GM23338 (cell line): ENCODE data around the gene MBD5. TPM values are rescaled to one million over a fixed set of nuclear protein-coding genes. Genes with fewer than 3 reads are reported as not detected.

Experiments used
- ATAC-seq: fragments of 200-7000 bp; cut with Tn5 transposase; 3 replicates; pipeline ENCODE4 v1.9.1; 2020
- DNase-seq: peaks from one replicate; pipeline ENCODE4 v3.0.0-alpha.2; 2015; ENCODE audit warnings: low spot score
- H2AFZ ChIP-seq: fragments of 200-600 bp; sonication (generic); 2 replicates; pipeline ENCODE4 v1.8.0; 2016; ENCODE audit warnings: antibody characterized with exemption, mild to moderate bottlenecking, moderate library complexity
- H3F3A ChIP-seq: fragments of 200-600 bp; sonication (generic); replicated peaks from 2 replicates; pipeline ENCODE4 v1.8.0; 2017; ENCODE audit warnings: antibody characterized with exemption, mixed run types, low read depth
- H3K27ac ChIP-seq: fragments of 200-600 bp; sonication (generic); 2 replicates; pipeline ENCODE4 v1.6.1; 2016; ENCODE audit warnings: low read depth
- H3K27me3 ChIP-seq: fragments of 200-600 bp; sonication (generic); 2 replicates; pipeline ENCODE4 v1.8.0; 2016; ENCODE audit warnings: mild to moderate bottlenecking, mixed run types, moderate library complexity; ENCODE audit not compliant: insufficient read depth
- H3K36me3 ChIP-seq: fragments of 200-600 bp; sonication (generic); 2 replicates; pipeline ENCODE4 v1.8.0; 2016; ENCODE audit warnings: mild to moderate bottlenecking; ENCODE audit not compliant: insufficient read depth
- H3K4me1 ChIP-seq: fragments of 200-600 bp; sonication (generic); 2 replicates; pipeline ENCODE4 v1.8.0; 2016; ENCODE audit warnings: mild to moderate bottlenecking, moderate library complexity; ENCODE audit not compliant: insufficient read depth
- H3K4me2 ChIP-seq: fragments of 200-600 bp; sonication (generic); 2 replicates; pipeline ENCODE4 v1.7.1; 2017; ENCODE audit warnings: mixed run types
- H3K4me3 ChIP-seq: fragments of 200-600 bp; sonication (generic); 2 replicates; pipeline ENCODE4 v1.6.1; 2016; ENCODE audit warnings: mixed run types
- H3K79me2 ChIP-seq: fragments of 200-600 bp; sonication (generic); replicated peaks from 2 replicates; pipeline ENCODE4 v1.8.0; 2017; ENCODE audit warnings: mild to moderate bottlenecking; ENCODE audit not compliant: insufficient read depth
- H3K9me2 ChIP-seq: fragments of 200-600 bp; sonication (generic); 2 replicates; pipeline ENCODE4 v1.8.0; 2017; ENCODE audit not compliant: insufficient read depth
- H4K20me1 ChIP-seq: fragments of 200-600 bp; sonication (generic); replicated peaks from 2 replicates; pipeline ENCODE4 v1.8.0; 2017; ENCODE audit warnings: mild to moderate bottlenecking; ENCODE audit not compliant: insufficient read depth
- H3K27ac Mint-ChIP-seq: 2 replicates; pipeline ENCODE4 v1.8.0; 2020; ENCODE audit warnings: inconsistent platforms, mild to moderate bottlenecking, moderate library complexity, mixed read lengths
- H3K27me3 Mint-ChIP-seq: 3 replicates; pipeline ENCODE4 v1.8.0; 2022; ENCODE audit warnings: low read depth, mild to moderate bottlenecking, moderate library complexity, mixed read lengths, inconsistent platforms; ENCODE audit not compliant: insufficient read depth, poor library complexity
- H3K36me3 Mint-ChIP-seq: 3 replicates; pipeline ENCODE4 v1.8.0; 2021; ENCODE audit warnings: low read depth, mild to moderate bottlenecking, inconsistent platforms, moderate library complexity, mixed read lengths
- H3K4me1 Mint-ChIP-seq: 3 replicates; pipeline ENCODE4 v1.8.0; 2020; ENCODE audit warnings: mild to moderate bottlenecking, inconsistent platforms, mixed read lengths
- H3K4me3 Mint-ChIP-seq: 3 replicates; pipeline ENCODE4 v1.8.0; 2021; ENCODE audit warnings: moderate library complexity, mild to moderate bottlenecking, inconsistent platforms, mixed read lengths
- H3K9me3 Mint-ChIP-seq: 3 replicates; pipeline ENCODE4 v1.8.0; 2020; ENCODE audit warnings: moderate library complexity, mild to moderate bottlenecking, inconsistent platforms, mixed read lengths
- CREB1 ChIP-seq: fragments of 250-450 bp; sonication (Bioruptor Pico); IDR thresholded peaks from 2 replicates; pipeline ENCODE4 v1.5.0; 2020; ENCODE audit warnings: low read depth, mild to moderate bottlenecking, moderate library complexity
- CTCF ChIP-seq, 2 experiments: fragments of 200-600 bp in 1 of 2; sonication (generic) in 1 of 2; conservative IDR thresholded peaks; 2 replicates each; pipeline versions ENCODE4 v1.5.1 to v1.6.1; 2016 to 2017; ENCODE audit warnings: antibody characterized with exemption in 2 of 2, low read depth in 2 of 2, mild to moderate bottlenecking in 2 of 2, moderate library complexity in 1 of 2
- ETS1 ChIP-seq: IDR thresholded peaks from 2 replicates; pipeline ENCODE4 v1.6.1; 2016; ENCODE audit warnings: antibody characterized with exemption
- EZH2 ChIP-seq: fragments of 200-600 bp; sonication (generic); IDR thresholded peaks from one replicate; pipeline ENCODE4 v1.8.0; 2017; ENCODE audit warnings: antibody characterized with exemption, mild to moderate bottlenecking, low read depth; ENCODE audit not compliant: unreplicated experiment
- EZH2phosphoT487 ChIP-seq: fragments of 200-600 bp; sonication (generic); IDR thresholded peaks from one replicate; pipeline ENCODE4 v1.8.1; 2018; ENCODE audit warnings: antibody characterized with exemption; ENCODE audit not compliant: unreplicated experiment
- JUNB ChIP-seq: IDR thresholded peaks from one replicate; pipeline ENCODE4 v1.6.1; 2016; ENCODE audit warnings: antibody characterized with exemption; ENCODE audit not compliant: unreplicated experiment
- NANOG ChIP-seq: IDR thresholded peaks from 2 replicates; pipeline ENCODE4 v1.6.1; 2016; ENCODE audit warnings: antibody characterized with exemption, borderline replicate concordance
- POLR2AphosphoS5 ChIP-seq: IDR thresholded peaks from 2 replicates; pipeline ENCODE4 v1.6.1; 2016; ENCODE audit warnings: antibody characterized with exemption, low read depth
- REST ChIP-seq: IDR thresholded peaks from one replicate; pipeline ENCODE4 v1.6.1; 2018; ENCODE audit warnings: antibody characterized with exemption; ENCODE audit not compliant: unreplicated experiment
- STAT1 ChIP-seq: IDR thresholded peaks from one replicate; pipeline ENCODE4 v1.6.1; 2016; ENCODE audit warnings: antibody characterized with exemption; ENCODE audit not compliant: unreplicated experiment
- ZNF114 ChIP-seq: fragments of 250-450 bp; sonication (Bioruptor Pico); IDR thresholded peaks from 2 replicates; pipeline ENCODE4 v1.5.0; 2020; ENCODE audit warnings: mild to moderate bottlenecking, moderate library complexity
- ZNF331 ChIP-seq: fragments of 250-450 bp; sonication (Bioruptor Pico); IDR thresholded peaks from 2 replicates; pipeline ENCODE4 v1.5.0; 2020; ENCODE audit warnings: low read depth, mild to moderate bottlenecking, moderate library complexity
- ZNF462 ChIP-seq: fragments of 250-450 bp; sonication (Bioruptor Pico); IDR thresholded peaks from 2 replicates; pipeline ENCODE4 v1.5.0; 2020; ENCODE audit warnings: mild to moderate bottlenecking, moderate library complexity
- polyA plus RNA-seq: library from polyadenylated mRNA; unstranded; fragments of >200 nt; fragmentation: Nextera tagmentation; extraction: Ambion mirVana; gene quantifications from 2 replicates; pipeline ENCODE4 v1.2.1, GENCODE V29; 2016
- total RNA-seq: library from RNA; depleted of rRNA; stranded (reverse); fragments of >200 nt; shearing (Covaris generic); gene quantifications from 2 replicates; pipeline ENCODE4 v1.2.3, GENCODE V29; 2014

The MBD5 gene
- total and polyA plus RNA-seq, 2 experiments from 2014 or later, result 16.2 to 23.1 TPM

- TF ChIP-seq POLR2AphosphoS5 (no peak), EZH2 (no peak), STAT1 (no peak)
Observed at GRCh38 chr2:147999126-147999525, 21.8 kb upstream of the MBD5 start (continued).

GRCh38 chr2:148000095-148000494, 20.8 kb upstream of the MBD5 start:
- Histone ChIP-seq H3K4me3 (no peak overlapping the region), H3K36me3 (no peaks in the 10 kb centered on the region), H4K20me1 (peaks cover 31% of the 10 kb centered on the region), H2AFZ (no peak overlapping the region), H3K27me3 (no peaks in the 10 kb centered on the region), H3K9me2 (no peaks in the 10 kb centered on the region), H3K4me2 (no peak overlapping the region), H3K79me2 (peaks cover 100% of the 10 kb centered on the region), H3K27ac (no peak overlapping the region), H3F3A (no peaks in the 10 kb centered on the region), H3K4me1 (peaks cover 32% of the 10 kb centered on the region)
- no peak for DNase-seq
- Mint-ChIP-seq H3K4me1 (peaks cover 41% of the 10 kb centered on the region), H3K9me3 (peaks cover 29% of the 10 kb centered on the region), H3K36me3 (peaks cover 56% of the 10 kb centered on the region), H3K27me3 (peaks cover 4% of the 10 kb centered on the region), H3K4me3 (no peak overlapping the region; the same call in 2 of the 3 replicates), H3K27ac (no peak overlapping the region)
- TF ChIP-seq EZH2phosphoT487 (no peak), REST (no peak), ZNF114 (CRISPR knock-in tag) (no peak), NANOG (no peak), ETS1 (no peak), POLR2AphosphoS5 (no peak), JUNB (no peak), CREB1 (no peak), EZH2 (no peak), CTCF (conservative IDR thresholded peaks at IDR 0.05; ENCODE audit: low read depth in 2 of 2) (no peak), STAT1 (no peak), ZNF331 (CRISPR knock-in tag) (no peak), ZNF462 (CRISPR knock-in tag) (no peak)
- no peak for ATAC-seq
